Activated gamma-delta T cell treated with anti-CD3 and anti-CD28 coated beads, Interleukin-2, amount 50 U/mL, for 16 hours (primary cell): ENCODE measurements around the gene DAB2IP.
"Not testable (repeated sequence)": the region's sequence is repeated elsewhere in the genome, so short reads cannot be mapped to it uniquely, and the experiment has no call there.

Experiments
- DNase-seq: peaks from one replicate; pipeline ENCODE4 v3.0.0-alpha.2; 2020; ENCODE audit warnings: low read depth

The DAB2IP gene

DNA sequence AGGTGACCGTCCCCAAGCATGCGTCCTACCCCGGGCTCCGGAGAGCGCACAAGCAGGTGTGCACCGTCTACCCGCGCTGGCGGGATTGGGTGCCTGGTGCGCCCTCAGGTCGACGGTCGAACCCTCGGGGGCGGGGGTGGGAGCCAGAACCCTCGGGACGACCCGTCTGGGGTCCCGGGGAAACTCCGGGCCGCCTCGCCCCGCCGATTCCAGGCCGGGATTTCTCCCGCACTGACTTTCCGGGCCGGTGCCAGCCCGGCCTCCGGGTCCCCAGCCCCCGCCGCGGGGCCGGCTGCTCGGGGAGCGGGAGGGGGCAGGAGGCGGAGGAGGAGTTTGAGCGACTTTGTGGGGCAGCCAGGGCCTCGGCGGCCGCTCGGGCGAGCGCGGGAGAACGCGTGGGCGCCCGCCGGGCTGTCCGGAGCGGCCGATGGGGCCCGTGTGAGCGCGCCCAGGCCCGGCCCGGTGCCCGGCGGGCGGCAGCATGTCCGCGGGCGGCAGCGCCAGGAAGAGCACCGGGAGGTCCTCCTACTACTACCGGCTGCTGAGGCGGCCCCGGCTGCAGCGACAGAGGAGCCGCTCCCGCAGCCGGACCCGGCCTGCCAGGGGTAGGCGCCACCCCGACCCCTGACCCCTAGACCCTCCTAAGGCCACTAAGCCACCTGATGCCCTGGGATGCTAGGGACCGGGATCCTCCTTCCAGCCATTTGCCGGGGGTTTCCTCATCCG lies at the start of gene DAB2IP:
Gene DAB2IP (plus strand): TSS at position 340 of the 726 bp plus-strand sequence. CDS start 142 bp downstream, at position 482.
- no peak for DNase-seq

DNA sequence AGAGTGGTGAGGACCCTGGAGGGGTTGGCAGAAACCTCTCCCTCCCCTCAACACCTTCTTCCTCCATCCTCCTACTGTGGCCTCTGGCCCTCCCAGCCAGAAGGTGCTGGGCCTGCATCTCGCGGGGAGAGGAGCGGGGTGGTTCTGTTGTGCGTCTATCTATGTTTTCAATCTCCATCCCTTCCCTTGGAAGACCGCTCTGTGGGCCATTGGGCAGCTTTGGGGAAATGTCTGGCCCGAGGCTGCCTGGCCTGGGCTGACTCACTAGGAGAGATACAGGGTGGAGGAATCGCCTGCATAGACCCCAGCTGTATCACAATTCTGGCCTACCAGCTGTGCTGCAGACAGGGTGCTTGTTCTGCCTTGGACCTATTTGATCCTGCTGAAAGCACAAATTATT lies 48.4 kb upstream of the DAB2IP start:
- no peak for DNase-seq

DNA sequence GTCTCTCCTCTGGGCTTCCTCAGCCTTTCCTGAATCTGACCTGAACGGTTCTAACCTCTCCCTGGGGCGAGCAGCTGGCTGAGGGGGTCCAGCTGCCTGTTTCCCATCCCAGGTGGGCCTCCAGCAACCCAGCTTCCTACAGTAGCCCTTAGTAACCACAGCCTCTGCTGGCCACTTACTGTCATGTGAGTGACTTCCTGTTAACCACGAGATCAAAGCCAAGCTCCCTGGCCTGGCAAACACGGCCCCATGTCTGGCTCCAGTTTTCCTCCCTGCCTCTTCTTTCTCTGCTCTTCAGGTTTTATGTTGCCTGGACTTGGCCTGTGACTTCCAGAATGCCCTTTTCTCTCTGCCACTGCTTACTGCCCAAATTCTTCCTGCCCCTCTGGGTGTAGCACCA lies 47.2 kb upstream of the DAB2IP start:
- DNase-seq = no peak

DNA sequence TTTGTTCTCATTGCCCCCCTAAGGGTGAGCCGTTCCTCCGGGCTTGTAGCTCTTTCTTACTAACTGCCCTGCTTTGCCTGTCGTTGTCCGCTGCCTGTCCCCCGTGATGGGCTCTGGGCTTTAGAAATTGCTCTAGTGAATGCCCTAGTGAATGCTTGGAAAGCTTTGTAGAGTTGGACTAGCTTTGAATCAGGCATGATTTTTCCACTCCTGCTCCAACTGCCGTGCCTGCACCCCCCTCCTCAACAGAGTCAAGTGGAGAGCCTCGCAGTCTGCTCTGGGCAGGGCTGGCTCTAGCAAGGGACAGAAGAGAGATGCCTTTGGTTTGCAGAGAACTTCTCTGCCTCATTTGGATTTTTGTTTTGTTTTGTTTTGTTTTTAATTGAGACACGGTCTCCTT lies 46.8 kb upstream of the DAB2IP start:
- no peak for DNase-seq

DNA sequence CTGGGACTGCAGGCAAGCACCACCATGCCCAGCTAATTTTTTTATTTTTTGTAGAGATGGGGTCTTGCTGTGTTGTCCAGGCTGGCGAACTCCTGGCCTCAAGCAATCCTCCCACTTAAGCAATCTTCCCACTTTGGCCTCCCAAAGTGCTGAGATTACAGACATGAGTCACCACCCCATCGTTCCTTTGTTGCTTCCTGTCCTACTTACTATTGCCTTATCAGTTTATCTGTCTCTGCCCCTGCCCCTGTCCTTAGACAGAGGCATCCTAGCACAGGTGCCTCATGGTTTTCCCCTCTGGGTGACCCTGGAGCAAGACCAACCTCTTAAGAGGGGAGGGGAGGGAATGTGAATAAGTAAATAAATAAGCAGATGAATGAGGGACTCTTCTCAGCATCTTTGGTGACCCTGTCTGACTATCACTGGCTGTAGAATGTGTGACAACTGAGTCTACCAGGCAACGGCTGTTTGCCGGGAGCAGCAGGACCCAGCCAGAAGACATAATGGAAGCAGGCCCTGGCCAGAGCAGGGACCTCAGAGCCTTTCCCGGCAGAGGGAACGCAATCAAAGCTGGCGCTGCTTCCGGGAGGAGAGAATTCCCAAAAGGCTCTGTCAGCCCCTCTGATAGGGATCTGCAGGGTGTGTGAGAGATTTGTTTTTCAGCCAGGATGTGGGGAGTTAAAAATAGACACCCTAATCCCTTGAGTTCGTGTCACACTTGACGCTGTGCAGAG lies 43.8 kb upstream of the DAB2IP start:
- no peak for DNase-seq

DNA sequence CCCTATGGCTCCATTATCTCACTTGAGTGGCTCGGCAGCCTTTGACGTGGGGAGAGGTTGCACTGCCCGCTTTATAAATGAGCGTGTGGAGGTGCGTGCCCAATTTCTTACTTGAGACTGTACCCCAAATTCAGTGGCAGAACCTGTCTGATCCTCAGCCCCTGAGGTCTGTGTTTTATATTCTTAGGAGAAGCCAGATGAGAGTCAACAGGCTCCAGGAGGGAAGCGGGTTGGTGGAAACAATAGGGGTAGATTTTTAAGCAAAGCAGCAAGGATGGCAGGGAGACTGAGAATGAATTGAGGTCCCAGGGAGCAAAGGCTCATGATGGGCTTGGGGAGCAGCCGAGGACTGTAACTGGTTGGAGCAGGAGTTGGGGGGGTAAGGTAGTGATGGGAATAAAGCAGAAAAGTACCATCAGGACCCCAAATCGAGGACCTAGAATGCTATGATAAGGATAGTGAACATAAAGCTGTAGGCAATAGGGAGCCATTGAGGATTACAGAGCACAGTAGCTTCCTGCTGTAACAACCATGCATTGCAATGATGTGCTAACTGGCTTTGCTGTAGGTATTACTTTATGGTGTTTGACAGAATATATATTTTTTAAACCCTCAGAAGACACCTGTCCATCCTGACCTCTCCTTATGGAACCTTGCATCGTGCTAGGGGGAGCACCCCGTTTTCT lies 43.1 kb upstream of the DAB2IP start:
- no peak for DNase-seq

DNA sequence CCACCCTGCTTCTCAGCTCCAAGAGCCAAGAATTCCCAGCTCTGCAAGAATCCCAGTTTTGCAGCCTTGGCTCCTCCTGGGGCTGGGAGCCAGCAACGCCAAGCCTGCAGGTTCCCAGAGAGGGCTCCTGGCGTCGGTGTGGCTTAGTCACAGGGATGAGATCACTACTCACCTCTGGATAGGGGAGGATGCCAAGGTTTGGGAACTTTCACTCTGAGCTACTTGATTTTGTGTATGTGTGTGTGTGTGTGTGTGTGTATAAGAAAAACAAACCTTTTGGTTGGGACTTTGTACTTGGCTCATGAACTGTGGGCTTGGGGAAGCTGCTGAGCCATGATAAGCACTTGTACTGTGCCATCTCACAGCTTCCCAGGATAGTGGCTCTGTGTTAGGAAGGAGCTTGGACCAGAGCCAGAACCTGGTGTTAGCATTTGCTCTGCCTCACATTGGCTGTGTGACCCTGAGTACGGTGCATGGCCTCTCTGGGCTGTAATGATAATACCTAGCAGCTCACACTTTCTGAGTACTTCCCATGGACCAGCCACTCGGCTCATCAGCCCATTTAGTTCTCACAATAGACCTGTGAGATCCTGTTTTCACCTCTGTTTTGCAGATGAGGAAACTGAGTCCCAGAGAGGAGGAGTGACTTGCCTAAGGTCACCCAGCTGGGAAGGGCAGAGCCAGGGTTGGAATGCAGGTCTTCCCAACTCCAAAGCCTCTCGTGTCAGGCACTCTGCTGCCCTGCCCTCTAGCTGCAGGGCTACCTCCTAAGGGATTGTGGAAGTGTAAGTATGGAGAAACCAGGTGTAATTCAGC lies 41.4 kb upstream of the DAB2IP start:
- no peak for DNase-seq

DNA sequence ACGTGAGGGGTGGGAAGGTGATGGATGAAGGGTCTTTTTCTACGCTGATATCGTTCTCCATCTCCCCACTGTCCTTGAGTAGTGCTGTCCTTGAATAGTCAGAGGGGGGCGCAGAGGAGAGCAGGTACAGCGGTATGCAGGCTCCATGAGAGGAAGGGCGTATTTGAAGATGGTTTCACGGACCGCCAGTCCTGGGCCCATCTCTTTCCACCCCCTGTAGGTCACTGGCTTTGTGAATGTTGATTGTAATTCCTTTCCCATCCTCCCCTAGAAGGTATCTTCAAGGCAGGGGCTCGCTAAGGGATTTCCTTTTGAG lies 40.8 kb upstream of the DAB2IP start:
- no peak for DNase-seq

DNA sequence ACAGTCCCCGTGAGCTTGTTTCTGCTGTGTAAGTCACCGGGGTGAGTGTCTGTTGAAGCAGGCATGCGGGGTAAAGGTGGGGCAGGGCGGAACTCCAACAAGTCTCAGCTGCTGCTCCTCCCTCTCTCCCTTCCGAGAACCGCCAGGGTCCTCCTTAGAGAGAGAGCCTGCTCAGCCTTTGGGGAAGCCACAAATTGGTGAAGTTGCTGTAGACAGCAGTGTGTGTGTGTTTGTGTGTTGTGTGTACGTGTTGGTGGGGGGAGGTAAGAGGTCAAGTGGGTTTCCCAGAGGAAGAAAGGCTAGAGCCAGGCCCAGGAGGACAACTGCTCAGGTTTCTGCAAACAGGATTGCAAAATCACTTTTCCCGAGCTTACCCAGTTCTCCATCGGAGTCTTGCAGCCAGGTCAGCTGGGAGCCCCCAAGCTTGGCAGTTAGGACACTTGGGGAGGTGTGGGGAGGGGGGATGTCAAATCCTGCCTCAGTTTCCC lies 38.9 kb upstream of the DAB2IP start:
- DNase-seq = no peak

DNA sequence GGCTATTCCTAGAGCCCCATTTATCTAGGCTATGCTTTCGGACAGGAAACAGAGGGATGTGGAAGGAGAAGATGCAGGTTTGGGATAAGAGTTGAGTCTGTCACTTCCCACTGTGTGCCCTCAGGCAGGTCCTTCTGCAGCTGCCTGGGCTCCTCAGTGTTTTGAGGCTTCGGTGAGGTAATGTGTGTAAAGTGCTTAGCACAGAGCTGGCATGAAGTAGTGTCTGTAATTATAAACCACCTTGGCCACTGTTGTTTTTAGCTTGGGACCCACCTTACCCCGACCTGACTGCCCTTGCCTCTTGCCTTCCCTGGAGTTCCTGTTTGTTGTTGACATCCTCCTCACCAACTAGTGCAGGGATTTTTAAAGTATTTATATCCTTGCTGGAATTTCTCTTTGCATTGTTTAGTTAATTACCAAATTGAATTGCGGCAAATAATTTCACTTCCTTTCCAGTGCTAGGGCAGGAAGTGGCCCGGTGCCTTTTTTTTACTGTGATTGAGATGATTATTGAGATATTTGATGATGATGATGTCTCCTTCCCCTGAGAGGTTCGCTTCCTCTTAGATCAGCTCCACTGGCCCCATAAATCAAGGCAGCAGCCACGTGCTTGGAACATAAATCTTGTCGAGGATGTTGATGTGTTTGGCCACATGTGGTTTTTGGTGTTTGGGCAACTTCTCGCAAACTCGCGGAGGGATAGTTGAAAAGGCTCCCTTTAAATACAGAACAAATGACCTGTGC lies 38.3 kb upstream of the DAB2IP start:
- DNase-seq = no peak

DNA sequence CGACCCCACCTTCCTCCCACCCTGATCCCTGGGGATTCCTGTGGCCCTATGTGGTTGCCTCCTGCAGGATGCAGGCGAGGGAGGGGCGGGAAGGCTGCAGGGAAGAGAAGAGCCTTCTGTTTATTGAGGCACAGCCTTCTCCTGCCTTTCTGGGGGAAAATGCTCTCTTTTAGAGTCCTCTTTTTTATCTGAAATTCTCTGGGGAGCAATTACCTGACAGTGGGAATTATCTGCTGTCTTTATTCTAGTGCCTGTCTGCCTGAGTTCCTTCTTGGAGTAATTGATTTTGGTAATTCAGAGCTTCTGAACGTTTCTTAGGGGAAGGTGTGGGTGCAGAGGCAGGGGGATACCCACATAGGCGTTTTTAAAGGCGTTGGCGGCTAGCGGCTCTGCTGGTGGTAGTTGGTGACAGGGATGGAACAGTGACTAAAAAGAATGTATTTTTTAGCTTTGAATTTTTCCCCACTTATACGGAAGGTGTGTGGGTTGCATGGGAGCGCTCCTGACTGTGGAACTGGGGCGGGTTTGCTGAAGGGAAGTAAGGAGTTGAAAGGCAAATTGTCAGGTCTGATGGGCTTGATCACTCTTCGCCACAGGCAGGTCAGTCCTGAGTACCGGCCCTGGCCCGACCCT lies 35.2 kb upstream of the DAB2IP start:
- no peak for DNase-seq

DNA sequence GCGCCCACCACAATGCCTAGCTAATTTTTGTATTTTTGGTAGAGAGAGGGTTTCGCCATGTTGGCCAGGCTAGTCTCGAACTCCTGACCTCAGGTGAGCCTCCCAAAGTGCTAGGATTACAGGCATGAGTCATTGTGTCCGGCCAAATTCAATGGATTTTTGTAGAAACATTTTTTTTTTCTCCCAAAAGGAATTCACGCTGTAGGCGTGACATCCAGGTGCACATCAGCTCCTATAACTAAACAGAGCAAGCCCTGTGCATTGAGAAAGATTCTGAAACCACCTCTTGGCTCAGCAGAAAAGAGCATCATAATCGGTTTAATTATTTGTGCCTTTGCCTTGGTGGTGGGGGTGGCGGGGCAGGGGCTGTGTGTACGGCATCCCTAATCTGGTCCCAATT lies 32.9 kb upstream of the DAB2IP start:
- DNase-seq = no peak

DNA sequence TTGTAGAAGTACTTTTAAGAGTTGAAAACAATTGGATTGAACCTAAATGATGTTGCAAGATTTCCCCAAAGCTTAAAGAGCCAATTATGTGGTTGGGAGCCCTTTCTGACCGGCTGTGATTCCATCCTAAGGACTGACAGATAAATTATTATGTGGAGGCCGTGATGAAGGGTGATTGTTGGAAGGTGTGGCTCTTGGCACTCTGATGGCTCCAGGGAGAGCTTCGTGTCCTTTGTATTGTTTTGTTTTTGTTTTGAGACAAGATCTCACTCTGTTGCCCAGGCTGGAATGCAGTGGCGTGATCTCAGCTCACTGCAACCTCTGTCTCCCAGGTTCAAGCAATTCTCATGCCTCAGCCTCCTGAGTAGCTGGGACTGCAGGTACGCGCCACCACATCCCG lies 32.5 kb upstream of the DAB2IP start:
- not testable (repeated sequence) for DNase-seq

DNA sequence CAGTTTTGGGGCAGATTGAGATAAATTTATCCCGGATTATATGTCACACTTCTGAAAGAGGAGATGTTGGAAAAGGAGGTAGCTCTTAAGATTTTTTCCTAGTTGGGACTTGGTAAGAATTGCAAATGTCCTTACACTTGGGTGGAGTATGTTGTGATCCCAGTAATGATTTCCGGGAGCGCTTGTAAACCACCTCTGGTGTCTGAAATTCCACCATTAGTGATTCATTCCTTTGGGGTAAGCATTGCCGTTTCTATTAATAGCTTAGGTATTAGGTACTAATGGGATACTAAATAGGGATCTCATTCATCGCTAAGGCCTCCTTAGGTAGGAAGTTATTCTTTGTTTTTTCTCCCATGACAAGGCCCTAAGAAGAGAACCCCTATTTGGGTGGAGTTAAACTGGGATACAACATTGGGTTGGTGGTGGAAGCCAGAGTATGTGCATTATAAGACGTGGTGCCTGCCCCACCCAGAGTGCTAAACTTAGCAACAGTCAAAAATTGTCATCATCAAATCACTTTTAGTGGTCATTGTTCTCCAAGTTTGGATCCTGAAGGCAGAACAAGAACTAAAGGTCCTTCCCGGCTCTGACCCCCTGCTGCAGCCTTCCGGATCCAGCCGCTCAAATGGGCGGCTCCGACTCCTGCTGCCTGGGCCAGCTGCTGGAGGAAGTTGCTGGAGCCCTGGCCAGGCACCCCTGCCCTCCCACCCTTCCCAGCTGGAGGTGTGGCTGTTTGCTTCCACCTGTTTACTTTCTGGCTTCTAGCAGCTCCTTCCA lies 31.7 kb upstream of the DAB2IP start:
- no peak for DNase-seq

DNA sequence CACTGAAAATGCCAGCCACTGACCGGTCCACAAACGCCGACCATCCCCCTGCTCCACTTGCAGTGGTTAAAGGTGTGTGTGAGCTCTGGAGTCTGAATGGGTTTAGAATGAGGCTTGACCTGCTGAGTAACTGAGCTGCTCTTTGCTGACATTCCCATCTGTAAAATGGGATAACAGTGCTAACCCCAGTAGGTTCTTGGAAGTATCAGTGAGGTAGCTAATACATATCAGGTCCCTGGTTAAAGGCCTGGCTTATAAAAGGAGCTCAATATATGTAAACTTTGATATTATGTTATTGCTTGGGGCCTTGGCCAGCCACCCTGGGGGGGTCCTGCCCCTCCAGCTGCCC lies 31.1 kb upstream of the DAB2IP start:
- no peak for DNase-seq

DNA sequence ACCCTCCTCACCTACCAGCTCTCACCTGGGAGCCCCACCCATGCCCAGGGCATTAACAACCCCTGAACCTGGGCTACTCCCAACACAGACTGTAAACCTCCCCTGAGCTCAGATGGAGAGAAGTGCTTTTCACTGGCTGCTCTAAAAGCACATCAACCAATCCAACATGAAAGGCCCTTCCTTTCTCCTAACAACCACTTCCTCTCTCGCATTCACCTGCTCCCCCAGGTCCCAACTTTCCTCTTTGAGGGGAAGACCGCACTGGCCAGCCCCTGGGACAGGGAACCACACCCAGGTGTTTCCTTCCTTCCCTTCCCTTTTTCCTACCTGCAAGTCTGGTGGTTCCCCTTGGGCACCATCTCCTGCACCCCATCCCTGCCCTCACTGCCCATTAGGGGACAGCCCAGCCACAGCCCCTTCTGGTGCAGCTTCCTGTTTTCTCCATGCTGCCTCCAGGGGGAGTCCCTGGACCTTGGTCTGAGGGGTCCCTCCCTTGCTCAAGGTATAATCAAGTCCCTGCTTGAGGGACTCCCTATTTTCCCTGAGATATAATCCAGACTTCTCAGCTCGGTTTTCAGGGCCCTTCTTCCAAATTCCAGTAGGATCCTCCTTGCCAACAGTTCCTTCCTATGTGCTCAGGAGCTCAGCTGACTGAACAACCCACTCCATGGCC lies 30.5 kb upstream of the DAB2IP start:
- no peak for DNase-seq

DNA sequence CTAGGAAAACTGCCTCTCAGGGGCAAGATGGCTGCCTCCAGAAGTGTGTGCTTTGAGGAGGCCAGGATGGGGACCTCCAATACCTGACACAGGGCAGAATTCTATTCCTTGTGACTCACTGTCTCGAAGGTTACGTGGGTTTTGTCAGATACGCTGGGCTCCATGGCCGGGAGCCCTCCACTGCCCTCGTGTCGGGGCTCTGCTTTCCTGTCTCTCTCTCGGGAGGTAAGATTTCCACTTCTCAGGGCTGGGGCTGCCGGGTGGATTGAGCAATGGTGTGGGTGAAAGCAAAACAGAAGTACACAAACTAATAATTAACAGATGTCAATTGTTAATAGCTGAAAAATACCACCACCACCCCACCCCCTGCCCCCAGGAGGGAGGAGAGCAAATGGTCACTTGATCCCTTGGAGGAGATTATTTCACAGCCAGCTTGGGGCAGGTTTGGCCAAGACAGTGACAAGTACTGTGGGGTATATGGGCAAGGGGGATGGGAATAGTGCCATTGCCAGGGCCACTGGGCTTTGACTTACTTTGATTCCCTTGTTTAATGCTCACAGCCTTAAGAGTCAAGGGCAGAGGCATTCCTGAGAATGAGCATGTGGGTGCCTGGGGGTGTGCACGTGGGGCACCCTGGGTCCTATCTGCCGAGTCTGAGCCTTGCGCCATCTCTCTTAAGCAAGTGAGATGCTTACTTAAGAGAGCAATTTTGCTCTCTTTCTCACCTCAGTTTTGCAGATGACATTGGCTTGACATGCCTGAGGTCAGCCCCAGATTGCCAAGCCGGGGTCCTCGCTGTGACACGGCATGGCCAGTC lies 28.8 kb upstream of the DAB2IP start:
- DNase-seq = no peak

DNA sequence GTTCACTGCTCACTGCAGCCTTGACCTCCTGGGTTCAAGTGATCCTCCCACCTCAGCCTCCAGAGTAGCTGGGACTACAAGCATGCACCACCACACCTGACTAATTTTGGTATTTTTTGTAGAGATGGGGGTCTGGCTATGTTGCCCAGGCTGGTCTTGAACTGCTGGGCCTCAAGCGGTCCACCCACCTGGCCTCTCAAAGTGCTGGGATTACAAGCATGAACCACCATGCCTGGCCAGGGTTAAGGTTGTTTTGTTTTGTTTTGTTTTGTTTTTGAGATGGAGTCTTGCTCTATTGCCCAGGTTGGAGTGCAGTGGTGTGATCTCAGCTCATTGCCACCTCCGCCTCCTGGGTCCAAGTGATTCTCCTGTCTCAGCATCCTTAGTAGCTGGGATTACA lies 28.0 kb upstream of the DAB2IP start:
- not testable (repeated sequence) for DNase-seq

DNA sequence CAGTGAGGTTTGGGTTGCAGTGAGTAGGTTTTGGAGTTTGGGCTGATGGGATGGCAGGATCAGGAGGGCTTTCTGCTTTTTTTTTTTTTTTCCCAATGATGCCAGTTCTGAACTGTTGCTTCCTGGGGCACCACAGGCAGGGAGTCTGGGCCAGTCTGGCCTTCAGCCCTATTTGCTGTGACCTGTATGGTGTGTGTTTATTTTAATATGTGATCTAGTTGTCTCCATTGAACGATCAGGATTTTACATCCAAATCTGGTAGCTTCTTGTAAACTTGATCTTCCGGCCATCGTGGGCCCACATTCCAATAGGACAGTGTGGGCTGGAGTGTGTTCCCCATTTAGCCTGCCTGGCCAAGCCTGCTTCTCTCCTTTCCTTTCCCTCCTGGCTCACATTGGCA lies 25.8 kb upstream of the DAB2IP start:
- DNase-seq = no peak
